ENCODE data around the gene FAM217A.

Gene FAM217A

DNA sequence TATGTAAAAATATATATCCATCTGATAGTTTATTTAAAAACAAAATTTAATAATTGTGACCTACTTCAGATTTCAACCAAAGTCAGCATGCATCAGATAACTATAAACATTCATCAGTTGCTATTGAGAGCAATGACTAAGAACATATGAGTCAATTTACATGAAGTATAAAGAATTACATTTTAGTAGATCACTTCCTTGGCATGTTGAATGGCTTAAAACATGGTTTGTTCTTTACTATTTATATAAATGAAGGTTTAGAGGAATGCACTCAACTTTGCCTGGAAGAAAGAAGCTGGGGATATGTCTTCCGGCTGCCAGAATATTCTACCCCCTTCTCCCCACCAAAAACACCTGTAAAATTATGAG is 6.4 kb upstream of the FAM217A start:
- in situ Hi-C loops (cut with HindIII; ENCODE audit: low sequenced_read_pairs), result no loop called here

DNA sequence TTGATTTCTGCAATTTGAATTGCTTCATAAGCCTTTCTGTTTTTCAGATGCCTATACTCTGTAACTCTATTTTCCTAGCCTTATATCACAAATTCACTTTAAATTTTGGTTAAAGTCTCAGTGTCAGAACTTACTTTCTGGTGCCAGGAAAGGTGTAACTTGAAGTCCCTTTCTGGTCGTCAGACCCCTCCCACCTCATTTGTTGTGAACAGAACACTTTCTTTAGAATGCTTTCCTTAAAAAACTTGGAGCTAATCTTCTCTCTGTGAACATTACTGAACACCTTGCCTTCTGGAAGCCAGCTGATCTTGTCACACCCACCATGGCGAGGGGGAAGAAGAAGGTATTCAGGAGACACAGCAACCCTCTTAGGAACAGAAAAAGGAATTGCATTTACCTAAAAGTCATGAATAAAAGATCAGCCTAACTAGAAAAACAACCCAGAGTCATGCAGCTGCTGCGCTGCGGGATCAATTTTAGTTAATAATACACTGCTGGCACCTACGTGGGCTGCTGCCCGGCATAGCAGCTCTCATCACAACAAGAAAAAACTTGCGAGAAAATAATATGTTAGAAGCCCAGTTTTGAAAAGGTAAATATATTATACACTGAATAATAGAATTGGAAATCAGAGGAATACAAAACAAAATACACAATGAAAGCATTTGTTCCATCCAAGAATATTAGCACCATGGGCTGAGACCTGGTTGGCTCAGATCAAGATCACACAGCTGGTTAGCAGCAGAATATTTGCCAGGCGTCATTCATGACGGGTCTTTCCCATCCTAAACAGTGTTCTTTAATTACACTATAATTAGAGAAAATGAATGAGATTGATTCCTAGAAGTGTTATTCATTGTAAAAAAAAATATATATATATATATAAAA is 5.8 kb upstream of the FAM217A start:
- in situ Hi-C loops (cut with HindIII; ENCODE audit: low sequenced_read_pairs), result no loop called here

DNA sequence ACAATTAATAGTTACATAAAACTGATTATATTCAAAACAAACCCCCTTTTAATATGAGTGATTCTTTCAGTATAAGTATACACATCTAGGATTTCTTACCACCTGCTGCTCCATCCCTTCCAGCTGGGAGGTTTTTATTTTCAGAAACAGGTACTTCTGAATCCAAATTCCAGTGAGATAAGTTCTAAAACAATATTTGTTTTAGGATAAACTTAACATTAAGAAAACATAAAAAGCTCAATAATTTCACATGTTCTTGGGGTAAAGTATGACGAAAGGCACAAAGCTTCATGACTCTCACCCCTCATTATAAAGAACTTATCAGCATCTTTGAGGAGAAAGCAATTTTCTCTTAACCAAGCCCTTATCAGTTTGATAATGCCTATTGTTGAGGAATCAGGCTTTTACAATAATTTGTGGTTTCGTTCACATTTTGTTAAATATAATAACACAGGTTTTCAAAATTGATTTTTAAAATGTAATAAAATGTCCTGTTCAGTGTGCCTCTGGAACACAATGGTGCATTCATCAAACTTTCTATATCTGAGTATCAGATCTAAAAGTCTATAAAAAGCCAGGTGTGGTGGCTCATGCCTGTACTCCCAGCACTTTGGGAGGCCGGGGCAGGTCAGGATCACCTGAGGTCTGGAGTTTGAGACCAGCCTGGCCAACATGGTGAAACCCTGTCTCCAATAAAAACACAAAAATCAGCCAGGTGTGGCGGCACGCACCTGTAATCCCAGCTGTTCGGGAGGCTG is 4.3 kb downstream of the FAM217A start:
- in situ Hi-C loops (cut with HindIII; ENCODE audit: low sequenced_read_pairs), result no loop called here

DNA sequence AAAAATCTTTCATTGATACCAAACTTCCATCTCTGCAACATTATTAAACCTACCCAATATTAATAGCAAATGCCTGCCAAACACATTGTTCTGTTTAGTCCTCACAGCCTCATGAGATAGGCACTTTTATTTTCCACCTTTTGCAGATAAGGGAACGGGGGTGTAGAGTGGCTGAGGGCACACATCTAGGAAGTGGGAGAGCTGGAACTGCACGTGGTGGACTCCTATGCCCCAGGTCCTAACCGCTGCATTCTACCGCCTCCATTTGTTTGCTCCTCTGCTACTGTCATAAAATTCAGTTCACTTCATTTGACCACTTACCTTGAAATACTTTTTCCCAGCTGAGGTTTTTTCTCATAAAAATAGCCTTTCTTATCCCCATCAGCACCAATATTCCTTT is 7.6 kb downstream of the FAM217A start:
- in situ Hi-C loops (cut with HindIII; ENCODE audit: low sequenced_read_pairs), result no loop called here

DNA sequence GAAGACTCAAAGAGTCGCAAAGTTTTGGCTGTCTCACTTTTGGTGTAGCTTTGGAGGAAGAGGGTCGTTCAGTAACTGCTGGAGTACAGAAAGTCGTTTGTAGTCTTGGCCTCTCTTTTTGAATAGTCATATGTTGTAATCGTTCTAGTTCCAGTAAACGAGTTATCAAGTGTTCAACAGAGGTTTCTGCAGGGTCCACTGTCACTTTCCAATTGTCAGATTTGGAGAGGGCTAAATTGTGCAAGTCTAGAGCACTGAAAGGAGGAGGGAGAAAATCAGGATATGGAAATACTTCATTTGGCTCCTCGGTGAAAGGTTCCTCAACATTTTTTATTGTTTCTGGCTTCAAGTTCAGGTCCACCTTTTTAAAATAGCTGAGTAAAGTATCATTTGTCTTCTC is 9.7 kb downstream of the FAM217A start:
- in situ Hi-C loops (cut with HindIII; ENCODE audit: low sequenced_read_pairs), result no loop called here

DNA sequence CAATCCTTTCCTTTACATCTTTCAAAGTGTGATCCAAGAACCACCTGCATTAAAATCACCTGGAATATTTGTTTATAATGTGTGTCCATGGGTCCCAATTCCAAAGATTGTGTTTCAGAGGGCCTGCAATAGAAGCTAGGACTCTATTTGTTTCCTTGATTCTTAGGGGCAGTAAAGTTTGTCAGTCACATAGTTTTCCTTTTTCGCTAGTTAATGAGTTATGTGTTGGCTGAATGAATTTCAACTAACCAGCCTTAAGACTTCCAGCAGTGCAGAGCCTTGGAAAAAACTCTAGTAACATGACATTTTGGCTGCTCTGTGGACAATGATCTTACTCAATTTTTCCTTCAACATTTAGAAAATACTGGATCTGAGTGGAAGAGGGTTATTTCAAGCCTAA is 11.3 kb downstream of the FAM217A start:
- in situ Hi-C loops (cut with HindIII; ENCODE audit: low sequenced_read_pairs), result no loop called here

DNA sequence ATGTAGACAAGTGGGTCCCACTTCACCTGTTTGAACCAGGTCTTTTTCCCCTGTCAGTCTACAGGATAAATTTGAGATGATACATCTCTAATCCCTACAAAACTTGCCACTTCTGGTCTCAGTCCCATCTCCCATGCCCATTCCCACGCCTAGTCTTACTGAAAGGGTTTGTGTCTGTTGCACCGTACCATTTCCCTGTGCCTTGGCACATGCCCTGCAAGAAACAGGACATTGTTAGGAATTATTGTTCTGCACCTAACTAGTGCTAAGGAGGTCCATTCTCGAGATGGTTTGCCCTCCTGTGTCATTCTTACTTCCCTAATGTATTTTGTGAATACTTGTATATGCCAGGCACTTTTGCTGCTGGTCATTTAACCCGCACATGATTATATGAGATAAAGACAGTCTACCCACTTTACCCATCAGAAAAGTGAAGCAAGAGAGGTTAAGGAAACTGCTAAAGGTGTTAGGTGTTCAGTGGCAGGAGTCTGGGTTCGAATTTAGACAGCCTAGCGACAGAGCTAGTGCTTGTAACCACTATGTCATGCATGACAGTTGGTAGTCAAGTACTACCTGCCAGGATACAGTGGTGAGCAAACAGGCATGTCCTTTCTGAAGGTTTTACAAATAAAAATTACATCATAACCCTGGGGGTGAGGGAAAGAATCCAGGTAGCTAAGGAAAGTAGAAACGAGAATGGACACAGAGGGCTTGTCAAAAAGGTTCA is 12.7 kb downstream of the FAM217A start:
- in situ Hi-C loops (cut with HindIII; ENCODE audit: low sequenced_read_pairs), result no loop called here

DNA sequence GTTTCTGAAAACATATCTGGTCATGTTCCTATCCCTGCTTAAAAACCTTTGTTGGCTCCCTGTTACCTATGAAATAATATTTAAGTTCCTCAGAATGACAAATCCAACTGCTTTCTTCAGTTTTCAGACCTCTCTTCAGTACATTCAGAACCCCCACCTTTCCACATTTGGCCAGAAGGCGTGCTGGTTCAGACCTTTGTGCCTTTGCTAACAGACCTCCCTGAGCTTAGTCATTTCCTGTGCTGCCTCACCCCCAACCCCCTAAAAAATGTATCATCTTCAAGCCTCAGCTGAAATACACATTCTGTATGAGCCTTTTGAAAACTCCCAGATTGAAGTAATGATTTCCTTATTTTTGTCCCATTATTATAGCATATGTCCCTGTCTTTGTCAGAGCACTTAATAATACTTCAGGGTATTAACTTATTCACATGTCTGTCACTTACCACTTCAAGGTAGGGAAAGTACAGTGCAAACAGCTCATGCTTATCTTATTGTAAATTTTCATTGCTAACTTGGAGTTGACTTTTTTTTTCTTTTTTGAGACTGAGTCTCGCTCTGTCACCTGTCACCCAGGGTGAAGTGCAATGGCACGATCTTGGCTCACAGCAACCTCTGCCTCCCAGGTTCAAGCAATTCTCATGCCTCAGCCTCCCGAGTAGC is 19.7 kb downstream of the FAM217A start:
- in situ Hi-C loops (cut with HindIII; ENCODE audit: low sequenced_read_pairs), result no loop called here

DNA sequence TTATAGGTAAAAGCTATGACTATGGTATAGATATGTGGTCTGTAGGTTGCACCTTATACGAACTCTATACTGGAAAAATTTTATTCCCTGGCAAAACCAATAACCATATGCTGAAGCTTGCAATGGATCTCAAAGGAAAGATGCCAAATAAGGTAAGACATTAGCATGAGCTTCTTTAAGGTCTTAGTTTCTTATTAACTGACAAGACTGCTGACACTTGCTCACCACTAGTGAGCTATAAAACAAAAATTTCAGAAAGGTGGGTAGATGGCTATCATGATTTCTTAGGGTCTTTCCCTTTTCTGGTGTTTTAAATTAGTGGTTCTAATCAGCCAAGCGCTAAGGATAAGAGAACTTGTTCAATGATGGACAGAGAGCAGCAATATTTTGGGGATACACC is 21.9 kb downstream of the FAM217A start:
- in situ Hi-C loops (cut with HindIII; ENCODE audit: low sequenced_read_pairs), result no loop called here

DNA sequence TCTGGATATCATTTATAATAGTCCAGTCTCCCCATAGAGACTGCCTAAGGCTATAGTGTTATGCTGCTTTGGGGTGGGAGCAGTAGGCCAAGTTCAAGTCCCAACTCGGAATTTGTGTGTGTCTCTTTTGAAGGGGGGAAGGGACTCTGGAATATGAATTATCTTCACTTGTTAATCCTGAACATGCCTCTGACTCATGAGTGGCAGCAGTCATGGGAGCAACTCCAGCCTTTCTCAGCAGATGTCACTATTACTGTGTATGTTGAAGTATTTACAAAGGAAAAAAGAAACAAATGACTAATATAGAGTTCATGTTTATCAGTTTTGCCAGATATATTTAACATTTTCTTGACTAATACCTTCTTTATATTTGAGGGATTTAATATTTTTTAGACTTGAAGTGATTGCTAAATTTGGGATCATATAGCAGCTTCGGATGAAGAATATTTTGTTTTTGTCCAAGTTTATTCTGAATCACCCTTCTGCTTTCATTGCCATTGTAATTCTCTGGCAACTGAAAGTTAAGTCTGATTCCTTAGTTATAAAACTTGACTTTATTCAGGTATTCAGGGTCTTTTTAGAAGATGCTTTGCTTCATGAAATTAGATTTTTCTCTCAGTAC is 23.4 kb downstream of the FAM217A start:
- in situ Hi-C loops (cut with HindIII; ENCODE audit: low sequenced_read_pairs), result no loop called here

DNA sequence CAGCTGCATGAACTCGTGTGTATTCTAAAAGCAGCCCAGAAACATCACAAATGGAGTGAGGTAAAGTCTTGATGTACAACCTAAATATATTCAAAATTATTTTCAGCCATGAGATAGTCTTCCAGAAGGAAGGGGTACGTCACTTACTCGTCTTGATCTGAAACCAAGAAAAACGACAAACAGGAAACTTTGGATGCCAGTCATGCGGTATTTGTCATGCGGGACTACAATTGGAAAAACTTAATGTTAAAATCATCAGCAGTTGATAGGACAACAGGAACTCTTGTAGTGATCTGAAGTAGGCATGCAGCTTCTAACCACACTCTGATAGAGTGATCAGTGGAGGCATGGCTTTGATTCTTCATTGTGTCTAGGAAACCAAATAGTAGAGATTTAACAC is 29.7 kb downstream of the FAM217A start:
- in situ Hi-C loops (cut with HindIII; ENCODE audit: low sequenced_read_pairs), result no loop called here

DNA sequence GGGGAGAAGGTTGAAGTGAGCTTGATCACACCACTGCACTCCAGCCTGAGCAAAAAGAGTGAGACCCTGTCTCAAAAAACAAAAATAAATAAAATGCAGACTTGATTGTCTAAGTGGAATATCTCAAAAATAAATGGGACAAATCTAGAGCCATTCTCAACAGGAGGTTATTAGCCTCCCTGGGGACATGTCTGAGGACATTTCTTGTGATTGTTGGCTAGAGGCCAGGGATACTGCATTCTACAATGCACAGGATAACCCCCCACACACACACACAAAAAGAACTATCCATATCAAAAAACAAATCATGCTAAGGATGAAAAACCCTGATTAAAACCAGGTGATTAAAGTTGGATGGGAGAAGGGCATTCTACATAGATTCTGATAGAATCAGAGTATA is 37.5 kb downstream of the FAM217A start:
- in situ Hi-C loops (cut with HindIII; ENCODE audit: low sequenced_read_pairs), result no loop called here

DNA sequence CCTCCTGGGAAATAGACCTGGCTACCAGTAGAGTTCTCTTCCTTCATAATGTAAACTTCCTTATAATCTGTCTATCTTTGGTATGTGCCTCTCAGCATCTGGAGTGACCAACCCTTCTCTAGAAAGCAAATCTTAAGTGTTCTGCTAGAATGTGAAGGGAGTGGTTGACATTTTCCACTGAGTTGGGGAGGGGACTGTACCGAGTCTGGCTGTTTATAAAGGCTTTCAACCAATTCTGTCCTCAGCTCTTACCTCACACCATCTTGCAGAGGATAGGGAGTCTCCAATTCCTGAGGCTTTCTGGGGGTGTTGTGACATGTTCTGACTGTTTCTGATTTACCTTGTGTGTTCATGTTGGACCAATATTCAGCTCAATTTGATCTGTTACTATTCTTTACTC is 39.6 kb downstream of the FAM217A start:
- in situ Hi-C loops (cut with HindIII; ENCODE audit: low sequenced_read_pairs), result no loop called here

DNA sequence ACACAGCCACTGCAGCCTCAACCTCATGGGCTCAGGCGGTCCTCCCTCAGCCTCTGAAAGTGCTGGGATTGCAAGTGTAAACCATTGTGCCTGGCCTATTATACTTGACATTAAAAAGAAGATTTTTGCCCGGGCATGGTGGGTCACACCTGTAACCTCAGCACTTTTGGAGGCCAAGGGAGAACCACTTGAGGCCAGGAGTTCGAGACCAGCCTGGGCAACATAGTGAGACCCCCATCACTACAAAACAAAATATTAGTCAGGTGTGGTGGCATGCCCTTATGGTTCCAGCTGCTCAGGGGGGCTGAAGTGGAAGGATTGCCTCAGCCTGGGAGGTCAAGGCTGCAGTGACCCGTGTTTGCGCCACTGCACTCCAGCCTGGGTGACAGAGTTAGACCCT is 42.4 kb downstream of the FAM217A start:
- in situ Hi-C loops (cut with HindIII; ENCODE audit: low sequenced_read_pairs), result no loop called here

DNA sequence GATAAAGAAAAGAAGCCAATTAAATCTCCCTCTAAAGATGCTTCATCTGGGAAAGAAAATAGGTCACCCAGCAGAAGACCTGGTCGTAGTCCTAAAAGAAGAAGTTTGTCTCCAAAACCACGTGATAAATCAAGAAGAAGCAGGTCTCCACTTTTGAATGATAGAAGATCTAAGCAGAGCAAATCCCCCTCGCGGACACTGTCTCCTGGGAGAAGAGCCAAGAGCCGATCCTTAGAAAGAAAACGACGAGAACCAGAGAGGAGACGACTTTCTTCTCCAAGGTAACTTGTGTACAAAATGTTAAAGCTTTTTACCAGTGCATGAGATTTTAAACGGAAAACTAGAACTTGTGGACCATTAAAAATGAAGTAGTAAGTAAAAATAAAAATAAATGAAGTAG is 46.5 kb downstream of the FAM217A start:
- in situ Hi-C loops (cut with HindIII; ENCODE audit: low sequenced_read_pairs), result no loop called here

DNA sequence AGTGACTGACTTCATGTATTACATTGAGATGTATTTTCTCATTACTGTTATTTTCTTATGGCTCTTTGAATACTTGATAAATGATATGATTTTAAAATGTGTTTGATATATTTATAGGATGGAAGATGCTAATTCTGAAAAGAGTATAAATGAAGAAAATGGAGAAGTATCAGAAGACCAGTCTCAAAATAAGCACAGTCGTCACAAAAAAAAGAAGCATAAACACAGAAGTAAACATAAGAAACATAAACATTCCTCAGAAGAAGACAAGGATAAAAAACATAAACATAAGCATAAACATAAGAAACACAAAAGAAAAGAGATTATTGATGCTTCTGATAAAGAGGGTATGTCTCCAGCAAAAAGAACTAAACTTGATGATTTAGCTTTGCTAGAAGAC is 47.5 kb downstream of the FAM217A start:
- in situ Hi-C loops (cut with HindIII; ENCODE audit: low sequenced_read_pairs), result no loop called here

DNA sequence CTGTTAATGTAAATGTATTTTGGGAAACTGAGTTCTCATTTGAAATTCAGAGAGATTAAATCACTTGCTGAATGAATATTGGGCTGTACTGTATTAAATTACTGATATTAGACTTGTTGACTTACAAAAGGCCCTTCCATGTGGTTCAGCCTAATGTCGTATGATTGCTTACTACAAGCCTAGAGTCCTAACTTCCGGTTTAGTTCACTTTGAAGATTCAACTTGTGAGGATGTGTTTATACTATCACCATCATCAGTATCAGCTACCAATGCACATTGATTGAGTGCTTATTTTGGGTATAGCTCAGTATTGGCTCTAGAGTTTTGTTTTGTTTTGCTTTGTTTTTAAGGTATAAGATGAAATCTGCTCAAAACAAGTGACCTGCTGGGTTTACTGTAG is 48.3 kb downstream of the FAM217A start:
- in situ Hi-C loops (cut with HindIII; ENCODE audit: low sequenced_read_pairs), result no loop called here

DNA sequence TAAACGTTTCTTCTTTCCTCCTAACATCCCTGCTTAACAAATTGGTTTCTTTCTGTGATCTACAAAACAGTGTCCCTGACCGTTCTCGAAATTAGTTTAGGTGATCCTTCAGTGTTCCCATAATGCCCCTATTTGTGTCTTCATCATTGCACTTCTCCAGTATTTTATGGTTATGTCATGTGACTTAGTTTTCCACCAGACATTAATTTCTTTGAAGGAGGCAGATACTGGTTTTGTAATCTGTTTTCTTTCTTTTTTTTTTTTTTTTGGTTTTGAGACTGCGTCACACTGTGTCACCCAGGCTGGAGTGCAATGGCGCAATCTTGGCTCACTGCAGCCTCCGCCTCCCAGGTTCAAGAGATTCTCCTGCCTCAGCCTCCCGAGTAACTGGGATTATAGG is 49.2 kb downstream of the FAM217A start:
- in situ Hi-C loops (cut with HindIII; ENCODE audit: low sequenced_read_pairs), result no loop called here

DNA sequence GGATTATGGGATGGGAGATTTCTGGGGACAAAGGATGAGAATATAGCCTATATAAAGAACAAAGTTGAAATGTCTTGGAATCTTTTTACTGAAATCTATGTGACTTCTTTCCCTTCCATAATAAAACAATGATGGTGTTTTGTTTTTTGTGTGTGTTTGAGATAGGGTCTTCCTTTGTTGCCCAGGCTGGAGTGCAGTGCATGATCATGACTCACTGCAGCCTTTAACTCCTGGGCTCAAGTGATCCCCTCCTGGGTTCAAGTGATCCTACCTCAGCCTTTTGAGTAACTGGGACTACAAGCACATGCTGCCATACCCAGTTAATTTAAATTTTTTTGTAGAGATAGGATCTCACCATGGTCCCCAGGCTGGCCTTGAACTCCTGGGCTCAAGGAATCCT is 50.9 kb downstream of the FAM217A start:
- in situ Hi-C loops (cut with HindIII; ENCODE audit: low sequenced_read_pairs), result no loop called here

DNA sequence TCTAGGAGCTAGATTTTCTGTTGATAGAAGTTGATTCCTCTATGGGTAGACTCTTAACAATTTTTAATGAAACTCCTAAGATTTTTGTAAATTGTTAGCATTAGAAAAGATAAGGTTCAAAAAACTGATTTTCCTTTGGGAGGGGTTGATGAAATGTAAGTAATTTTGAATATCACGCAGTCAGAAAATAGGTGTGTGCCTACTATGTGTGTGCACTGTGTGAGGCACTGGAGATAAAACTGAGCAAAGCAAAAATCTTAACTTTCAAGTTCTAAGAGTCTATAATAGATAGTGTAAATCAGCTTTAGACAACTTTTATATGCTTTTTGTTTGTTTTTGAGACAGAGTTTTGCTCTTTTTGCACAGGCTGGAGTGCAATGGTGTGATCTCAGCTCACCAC is 53.3 kb downstream of the FAM217A start:
- in situ Hi-C loops (cut with HindIII; ENCODE audit: low sequenced_read_pairs), result no loop called here

DNA sequence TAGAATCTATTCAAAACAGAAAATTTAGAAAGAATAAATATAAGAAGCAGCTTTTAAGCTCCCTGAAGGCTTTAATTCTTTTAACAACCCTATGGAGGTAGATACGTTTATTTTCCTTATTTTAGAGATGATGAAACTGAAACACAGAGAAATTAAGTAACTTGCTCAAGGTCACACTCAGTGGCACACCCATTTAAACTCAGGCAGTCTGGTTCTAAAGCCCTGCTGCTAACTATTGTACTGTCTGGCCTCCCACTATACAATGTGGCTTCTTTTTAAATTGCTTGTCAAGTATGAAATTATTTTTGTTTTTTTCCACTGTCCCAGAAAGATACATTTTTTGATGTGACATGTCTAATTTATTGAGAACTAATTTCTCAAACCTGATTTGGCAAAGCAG is 55.7 kb downstream of the FAM217A start:
- in situ Hi-C loops (cut with HindIII; ENCODE audit: low sequenced_read_pairs), result no loop called here

All from DLD1 (cell line).